ENCODE data around the gene PCGF2.

DNA sequence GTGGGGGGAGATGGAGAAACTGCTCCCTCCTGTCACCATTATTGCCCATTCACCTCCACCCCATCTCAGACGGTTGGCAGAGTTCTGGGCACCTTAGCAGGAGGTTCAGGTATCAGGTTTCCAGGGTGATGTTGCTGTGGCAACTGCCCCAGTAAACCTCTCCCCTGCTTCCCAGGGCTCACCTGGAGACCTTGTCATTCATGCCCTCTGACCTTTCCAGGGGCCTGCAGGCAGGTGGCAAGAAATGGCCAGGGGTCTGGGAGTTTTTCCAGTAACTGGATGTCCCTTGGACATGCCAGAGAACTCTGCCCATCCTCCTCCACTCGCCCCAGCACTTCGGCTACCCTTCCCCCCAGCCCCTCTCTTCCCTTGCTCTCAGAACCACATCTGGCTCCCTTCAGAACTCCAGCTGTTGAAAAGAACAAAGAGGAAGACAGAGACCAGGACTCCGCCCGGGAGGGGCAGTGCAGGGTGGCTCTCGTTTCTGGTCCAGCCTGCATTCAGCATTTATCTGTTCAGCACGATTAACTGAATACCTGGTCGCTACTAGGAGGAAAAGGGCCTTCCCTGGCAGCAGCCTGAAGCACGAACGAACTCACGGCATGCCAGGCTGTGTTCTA lies 34.6 kb downstream of the PCGF2 start:
- TF ChIP-seq, protein P1, sequence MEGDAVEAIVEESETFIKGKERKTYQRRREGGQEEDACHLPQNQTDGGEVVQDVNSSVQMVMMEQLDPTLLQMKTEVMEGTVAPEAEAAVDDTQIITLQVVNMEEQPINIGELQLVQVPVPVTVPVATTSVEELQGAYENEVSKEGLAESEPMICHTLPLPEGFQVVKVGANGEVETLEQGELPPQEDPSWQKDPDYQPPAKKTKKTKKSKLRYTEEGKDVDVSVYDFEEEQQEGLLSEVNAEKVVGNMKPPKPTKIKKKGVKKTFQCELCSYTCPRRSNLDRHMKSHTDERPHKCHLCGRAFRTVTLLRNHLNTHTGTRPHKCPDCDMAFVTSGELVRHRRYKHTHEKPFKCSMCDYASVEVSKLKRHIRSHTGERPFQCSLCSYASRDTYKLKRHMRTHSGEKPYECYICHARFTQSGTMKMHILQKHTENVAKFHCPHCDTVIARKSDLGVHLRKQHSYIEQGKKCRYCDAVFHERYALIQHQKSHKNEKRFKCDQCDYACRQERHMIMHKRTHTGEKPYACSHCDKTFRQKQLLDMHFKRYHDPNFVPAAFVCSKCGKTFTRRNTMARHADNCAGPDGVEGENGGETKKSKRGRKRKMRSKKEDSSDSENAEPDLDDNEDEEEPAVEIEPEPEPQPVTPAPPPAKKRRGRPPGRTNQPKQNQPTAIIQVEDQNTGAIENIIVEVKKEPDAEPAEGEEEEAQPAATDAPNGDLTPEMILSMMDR (IDR thresholded peaks at IDR 0.05), result no peak
- TF ChIP-seq POLR2A (IDR thresholded peaks at IDR 0.05), result no peak
